ENCODE data around the gene HSDL1.
A peak's percentile ranks its signal among the peaks of the same experiment; 100 is the strongest.

HSDL1 gene

DNA sequence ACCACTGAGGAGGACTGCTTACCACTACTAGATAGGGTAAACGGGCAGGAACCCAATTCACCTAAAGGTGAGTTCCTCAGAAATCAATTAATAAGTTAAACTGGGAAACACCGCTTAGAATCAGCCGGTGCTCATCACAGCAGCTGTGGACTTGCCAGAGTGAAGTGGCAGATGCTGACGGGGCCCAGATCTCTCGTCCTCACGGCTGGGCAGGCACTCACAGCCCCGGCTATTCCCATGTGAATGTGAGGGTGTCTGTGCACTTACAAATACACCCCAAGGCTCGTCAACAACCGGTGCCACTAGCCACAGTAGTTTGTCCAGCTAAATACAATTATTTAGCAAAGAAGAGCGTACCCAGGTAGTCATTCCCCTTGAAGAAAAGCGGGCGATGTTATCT is 58.0 kb downstream of the HSDL1 start:
- Histone ChIP-seq H3K36me3 (peaks cover 48 to 86% (median 74%) of the 10 kb centered on the region in 11 experiments), H3K9me3 (replicated peaks in 1 of 11) (no peaks in the 10 kb centered on the region), H3K27ac (0 out of 22 replicates have a peak overlapping the region, but pooled peaks of 1 of the 11 experiments have one; percentile 55), H3K4me3 (no peak overlapping the region; a peak in 1 of 20 replicates), H3K9ac (peak overlapping the region in 1 of 11 experiments; percentile 60; a peak in 1 of 22 replicates), H3K27me3 (peaks cover 0 to 44% (median 0%) of the 10 kb centered on the region in 11 experiments; a peak in 6 of 22 replicates), H3K4me1 (peaks cover 61 to 81% (median 73%) of the 10 kb centered on the region in 10 experiments), H3K4me2 (peak overlapping the region; percentile 72 to 94 (median 87); a peak in 21 of 22 replicates), H4K20me1 (peaks cover 67 to 93% (median 88%) of the 10 kb centered on the region in 11 experiments)
- TF ChIP-seq Cebpa-rat (IDR thresholded peaks at IDR 0.05) = no peak

GRCh38 chr16:84086341-84086740 is 58.6 kb downstream of the HSDL1 start:
- peaks cover 61 to 81% (median 73%) of the 10 kb centered on the region in 10 experiments for H3K4me1 ChIP-seq
- no peak for TF ChIP-seq Cebpa-rat (IDR thresholded peaks at IDR 0.05)
- peak overlapping the region; percentile 72 to 94 (median 87) for H3K4me2 ChIP-seq
- H3K9me3 ChIP-seq (replicated peaks in 1 of 11) = no peaks in the 10 kb centered on the region
- H3K36me3 ChIP-seq = peaks cover 48 to 86% (median 74%) of the 10 kb centered on the region in 11 experiments
- H4K20me1 ChIP-seq = peaks cover 62 to 93% (median 88%) of the 10 kb centered on the region in 11 experiments
- H3K27ac ChIP-seq = peak overlapping the region in 7 of 11 experiments; percentile 8 to 55 (median 33); a peak in 10 of 22 replicates
- H3K27me3 ChIP-seq = peaks cover 0 to 44% (median 0%) of the 10 kb centered on the region in 11 experiments; a peak in 6 of 22 replicates
- peak overlapping the region in 6 of 10 experiments; percentile 5 to 39 (median 24); a peak in 8 of 20 replicates for H3K4me3 ChIP-seq
- peak overlapping the region in 6 of 11 experiments; percentile 1 to 60 (median 24); a peak in 8 of 22 replicates for H3K9ac ChIP-seq

GRCh38 chr16:84085773-84086172 is 59.2 kb downstream of the HSDL1 start:
- Histone ChIP-seq H3K9ac (peak overlapping the region in 7 of 11 experiments; percentile 1 to 60 (median 18); a peak in 6 of 22 replicates), H4K20me1 (peaks cover 59 to 93% (median 89%) of the 10 kb centered on the region in 11 experiments), H3K9me3 (replicated peaks in 1 of 11) (no peaks in the 10 kb centered on the region), H3K4me3 (peak overlapping the region in 5 of 10 experiments; percentile 5 to 39 (median 32); a peak in 8 of 20 replicates), H3K4me2 (peak overlapping the region; percentile 72 to 94 (median 87)), H3K36me3 (peaks cover 48 to 86% (median 74%) of the 10 kb centered on the region in 11 experiments), H3K4me1 (peaks cover 63 to 79% (median 73%) of the 10 kb centered on the region in 10 experiments), H3K27ac (peak overlapping the region in 7 of 11 experiments; percentile 8 to 55 (median 33); a peak in 10 of 22 replicates), H3K27me3 (peaks cover 0 to 40% (median 0%) of the 10 kb centered on the region in 11 experiments; a peak in 6 of 22 replicates)
- no peak for TF ChIP-seq Cebpa-rat (IDR thresholded peaks at IDR 0.05)

- Histone ChIP-seq H3K4me3 (peak overlapping the region in 1 of 10 experiments; percentile 39; a peak in 2 of 20 replicates), H3K4me2 (peak overlapping the region; percentile 72 to 94 (median 87)), H3K27me3 (peaks cover 0 to 35% (median 0%) of the 10 kb centered on the region in 11 experiments; a peak in 6 of 22 replicates), H3K27ac (peak overlapping the region in 1 of 11 experiments; percentile 18; a peak in 1 of 22 replicates), H3K9me3 (replicated peaks in 1 of 11) (no peaks in the 10 kb centered on the region), H4K20me1 (peaks cover 55 to 93% (median 89%) of the 10 kb centered on the region in 11 experiments), H3K9ac (no peak overlapping the region), H3K4me1 (peaks cover 65 to 79% (median 73%) of the 10 kb centered on the region in 10 experiments), H3K36me3 (peaks cover 52 to 86% (median 74%) of the 10 kb centered on the region in 11 experiments)
- no peak for TF ChIP-seq Cebpa-rat (IDR thresholded peaks at IDR 0.05)
Measured at GRCh38 chr16:84085271-84085667, 59.7 kb downstream of the HSDL1 start.

DNA sequence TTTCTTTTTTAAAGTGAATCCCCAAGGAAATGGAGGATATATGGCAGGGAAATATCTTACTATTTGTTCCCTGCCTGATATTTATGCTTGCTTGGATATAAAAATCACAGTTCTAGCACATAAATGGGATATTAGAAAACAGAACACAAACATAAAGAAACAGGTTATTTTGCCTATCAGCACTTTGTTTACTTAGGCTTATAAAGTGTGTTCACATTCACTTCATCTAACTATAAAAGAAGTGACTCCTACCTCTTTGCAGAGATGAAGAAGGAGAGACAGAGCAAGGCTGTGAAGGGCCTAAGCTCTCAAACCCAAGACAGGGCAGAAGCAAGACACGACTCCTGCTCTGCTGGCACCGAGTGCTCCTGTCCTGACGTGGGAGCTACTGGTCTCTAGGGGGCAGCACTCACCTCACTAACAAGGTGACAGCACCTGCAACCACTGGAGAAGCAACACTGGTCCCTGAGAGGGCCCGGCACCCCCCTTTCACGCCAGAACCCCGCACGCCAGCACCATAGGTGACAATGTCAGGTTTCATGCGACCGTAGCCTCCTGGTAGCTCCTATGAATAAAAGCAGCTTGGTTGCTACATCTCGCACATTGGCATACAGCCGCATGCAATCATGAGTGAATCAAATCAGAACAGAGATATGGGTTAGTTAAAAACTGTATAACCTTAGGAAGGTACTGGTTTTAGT is 60.3 kb downstream of the HSDL1 start:
- Histone ChIP-seq H3K4me2 (peak overlapping the region; percentile 63 to 94 (median 87)), H3K9me3 (replicated peaks in 1 of 11) (no peaks in the 10 kb centered on the region), H4K20me1 (peaks cover 52 to 93% (median 89%) of the 10 kb centered on the region in 11 experiments), H3K4me1 (peaks cover 65 to 78% (median 69%) of the 10 kb centered on the region in 10 experiments), H3K9ac (no peak overlapping the region), H3K4me3 (no peak overlapping the region), H3K36me3 (peaks cover 57 to 86% (median 74%) of the 10 kb centered on the region in 11 experiments), H3K27me3 (peaks cover 0 to 29% (median 0%) of the 10 kb centered on the region in 11 experiments; a peak in 6 of 22 replicates), H3K27ac (no peak overlapping the region)
- TF ChIP-seq Cebpa-rat (IDR thresholded peaks at IDR 0.05) = no peak

DNA sequence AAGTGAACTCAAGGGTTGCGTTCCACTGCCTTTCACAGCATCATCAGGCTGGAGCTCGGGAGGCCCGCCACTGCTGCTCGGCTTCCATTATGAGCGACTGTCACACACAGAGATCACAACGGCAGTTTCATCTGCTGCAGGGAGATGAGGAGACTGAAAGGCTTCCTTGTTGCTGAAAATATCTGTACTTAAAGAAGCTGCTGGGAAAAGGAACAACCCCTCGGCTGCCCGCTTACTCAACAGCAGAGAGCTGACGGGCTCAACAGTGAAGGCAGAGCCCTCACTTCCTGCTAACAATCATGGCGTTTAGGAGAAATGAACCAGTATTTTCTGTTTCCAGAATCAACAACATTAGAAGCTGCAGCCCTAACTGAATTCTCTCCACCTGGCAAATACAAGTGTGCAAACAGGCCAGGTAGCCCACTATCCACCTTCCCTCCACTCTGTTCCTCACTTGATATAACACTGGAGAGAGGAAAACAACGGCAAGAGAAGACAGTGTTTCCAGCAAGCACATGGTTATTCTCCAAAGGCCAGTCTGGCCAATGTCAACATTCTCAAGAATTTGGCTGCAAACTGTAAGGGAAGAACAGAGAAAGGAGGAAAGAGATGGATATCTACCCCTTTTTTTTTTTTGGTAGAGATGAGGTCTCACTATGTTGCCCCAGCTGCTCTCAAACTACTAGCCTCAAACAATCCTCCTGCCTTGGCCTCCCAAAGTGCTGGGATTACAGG is 62.0 kb downstream of the HSDL1 start:
- Histone ChIP-seq H3K27me3 (peaks cover 0 to 14% (median 0%) of the 10 kb centered on the region in 11 experiments; a peak in 6 of 22 replicates), H3K27ac (no peak overlapping the region), H3K9me3 (replicated peaks in 1 of 11) (no peaks in the 10 kb centered on the region), H3K9ac (no peak overlapping the region), H3K4me2 (peak overlapping the region in 9 of 11 experiments; percentile 4 to 56 (median 37); a peak in 14 of 22 replicates), H3K36me3 (peaks cover 75 to 87% (median 81%) of the 10 kb centered on the region in 11 experiments), H3K4me3 (no peak overlapping the region), H3K4me1 (peaks cover 48 to 60% (median 52%) of the 10 kb centered on the region in 10 experiments), H4K20me1 (peaks cover 50 to 93% (median 89%) of the 10 kb centered on the region in 11 experiments)
- no peak for TF ChIP-seq Cebpa-rat (IDR thresholded peaks at IDR 0.05)

DNA sequence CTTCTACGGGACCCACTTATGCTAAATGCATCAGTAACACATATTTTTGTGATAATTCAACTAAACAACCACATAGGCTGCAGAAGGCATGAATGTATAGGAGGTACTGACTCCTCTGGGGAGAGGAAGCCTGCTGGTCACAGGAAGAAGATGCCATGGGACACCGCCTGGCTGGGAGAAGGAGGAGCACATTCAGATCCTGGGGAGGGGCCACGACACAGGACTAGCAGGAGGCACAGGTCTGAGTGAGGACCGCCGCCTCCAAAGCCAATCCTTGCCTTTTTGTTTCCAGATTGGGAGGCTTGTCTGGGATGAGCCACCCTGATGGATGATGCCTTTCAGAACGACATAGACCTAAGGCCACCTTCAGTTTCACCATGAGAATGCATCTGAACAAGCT is 62.9 kb downstream of the HSDL1 start:
- H3K9me3 ChIP-seq (replicated peaks in 1 of 11) = no peaks in the 10 kb centered on the region
- H3K27ac ChIP-seq = no peak overlapping the region

DNA sequence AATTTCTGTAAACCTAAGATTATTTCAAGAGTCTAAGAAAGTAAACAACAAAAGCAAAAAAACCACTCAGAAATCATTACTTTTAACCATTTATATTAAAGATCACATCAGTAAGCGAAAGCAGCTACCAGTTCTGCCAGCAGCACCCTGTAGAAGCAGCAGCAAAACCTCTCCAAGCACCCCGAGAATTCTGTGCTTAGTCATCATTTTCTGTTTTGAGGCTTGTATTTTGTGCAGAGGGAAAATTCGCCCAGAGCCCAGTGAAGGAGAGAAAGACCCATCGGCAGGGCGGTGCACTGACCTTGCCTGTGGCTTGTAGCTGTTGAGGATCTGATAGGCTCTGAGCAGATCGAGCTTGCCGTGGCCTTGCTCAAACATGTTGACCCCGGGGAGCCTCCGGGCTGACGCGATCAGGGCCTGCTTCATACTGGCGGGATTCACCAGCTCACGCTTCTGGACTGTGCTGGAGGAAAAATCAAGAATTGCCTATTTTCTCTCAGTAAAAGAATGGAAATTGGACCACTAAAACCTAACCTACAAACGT is 63.5 kb downstream of the HSDL1 start:
- Histone ChIP-seq H3K27me3 (peaks cover 0 to 2% (median 0%) of the 10 kb centered on the region in 11 experiments; a peak in 2 of 22 replicates), H3K4me1 (peaks cover 33 to 46% (median 37%) of the 10 kb centered on the region in 10 experiments), H3K36me3 (peaks cover 79 to 91% (median 85%) of the 10 kb centered on the region in 11 experiments), H3K27ac (no peak overlapping the region), H3K4me3 (no peak overlapping the region), H4K20me1 (peaks cover 51 to 93% (median 89%) of the 10 kb centered on the region in 11 experiments; a peak in 21 of 22 replicates), H3K9me3 (replicated peaks in 1 of 11) (no peaks in the 10 kb centered on the region), H3K9ac (no peak overlapping the region), H3K4me2 (no peak overlapping the region)
- no peak for TF ChIP-seq Cebpa-rat (IDR thresholded peaks at IDR 0.05)

More for the DNA sequence above, 62.9 kb downstream of the HSDL1 start:
- Histone ChIP-seq H3K4me3 (no peak overlapping the region), H3K9ac (no peak overlapping the region), H4K20me1 (peaks cover 50 to 93% (median 89%) of the 10 kb centered on the region in 11 experiments), H3K4me2 (peak overlapping the region in 2 of 11 experiments; percentile 45 to 56; a peak in 1 of 22 replicates), H3K4me1 (peaks cover 39 to 51% (median 43%) of the 10 kb centered on the region in 10 experiments), H3K36me3 (peaks cover 79 to 91% (median 85%) of the 10 kb centered on the region in 11 experiments), H3K27me3 (peaks cover 0 to 8% (median 0%) of the 10 kb centered on the region in 11 experiments; a peak in 4 of 22 replicates)
- no peak for TF ChIP-seq Cebpa-rat (IDR thresholded peaks at IDR 0.05)
